ENCODE measurements around the gene SCN5A.

DNA sequence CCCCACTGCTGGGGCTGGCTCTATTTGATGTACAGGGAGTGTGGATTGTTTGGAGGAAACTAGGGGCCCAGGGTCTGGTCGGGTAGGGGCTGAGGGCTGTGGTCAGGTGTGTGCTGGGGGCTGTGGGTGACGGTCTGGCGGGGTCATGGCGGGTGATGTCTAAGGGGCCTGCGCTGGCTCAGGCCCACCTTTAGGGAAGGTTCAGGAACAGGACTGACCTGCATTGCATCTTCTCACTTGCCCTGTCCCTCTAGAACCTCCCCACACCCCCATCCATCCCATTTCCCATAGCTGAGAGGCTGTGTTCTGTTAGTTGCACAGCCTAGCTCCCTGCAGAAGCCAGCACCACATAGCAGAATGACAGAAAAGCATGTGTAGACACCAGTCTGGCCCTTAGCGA is 39.1 kb downstream of the SCN5A start:
- TF ChIP-seq, protein P1, sequence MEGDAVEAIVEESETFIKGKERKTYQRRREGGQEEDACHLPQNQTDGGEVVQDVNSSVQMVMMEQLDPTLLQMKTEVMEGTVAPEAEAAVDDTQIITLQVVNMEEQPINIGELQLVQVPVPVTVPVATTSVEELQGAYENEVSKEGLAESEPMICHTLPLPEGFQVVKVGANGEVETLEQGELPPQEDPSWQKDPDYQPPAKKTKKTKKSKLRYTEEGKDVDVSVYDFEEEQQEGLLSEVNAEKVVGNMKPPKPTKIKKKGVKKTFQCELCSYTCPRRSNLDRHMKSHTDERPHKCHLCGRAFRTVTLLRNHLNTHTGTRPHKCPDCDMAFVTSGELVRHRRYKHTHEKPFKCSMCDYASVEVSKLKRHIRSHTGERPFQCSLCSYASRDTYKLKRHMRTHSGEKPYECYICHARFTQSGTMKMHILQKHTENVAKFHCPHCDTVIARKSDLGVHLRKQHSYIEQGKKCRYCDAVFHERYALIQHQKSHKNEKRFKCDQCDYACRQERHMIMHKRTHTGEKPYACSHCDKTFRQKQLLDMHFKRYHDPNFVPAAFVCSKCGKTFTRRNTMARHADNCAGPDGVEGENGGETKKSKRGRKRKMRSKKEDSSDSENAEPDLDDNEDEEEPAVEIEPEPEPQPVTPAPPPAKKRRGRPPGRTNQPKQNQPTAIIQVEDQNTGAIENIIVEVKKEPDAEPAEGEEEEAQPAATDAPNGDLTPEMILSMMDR (IDR thresholded peaks at IDR 0.05; ENCODE audit: insufficient read depth, low read depth, low read length), result no peak
- no peak for TF ChIP-seq EZH2 (IDR thresholded peaks at IDR 0.05; ENCODE audit: insufficient read depth, low read length)
